ENCODE data around the gene LHFPL2. TPM values are rescaled to one million over a fixed set of nuclear protein-coding genes. Genes with fewer than 3 reads are reported as not detected.

LHFPL2 gene
- total and polyA plus RNA-seq, 2 donors (not counting 1 experiment from before 2014, with no cell fraction given), result 3.8 to 35.5 TPM

DNA sequence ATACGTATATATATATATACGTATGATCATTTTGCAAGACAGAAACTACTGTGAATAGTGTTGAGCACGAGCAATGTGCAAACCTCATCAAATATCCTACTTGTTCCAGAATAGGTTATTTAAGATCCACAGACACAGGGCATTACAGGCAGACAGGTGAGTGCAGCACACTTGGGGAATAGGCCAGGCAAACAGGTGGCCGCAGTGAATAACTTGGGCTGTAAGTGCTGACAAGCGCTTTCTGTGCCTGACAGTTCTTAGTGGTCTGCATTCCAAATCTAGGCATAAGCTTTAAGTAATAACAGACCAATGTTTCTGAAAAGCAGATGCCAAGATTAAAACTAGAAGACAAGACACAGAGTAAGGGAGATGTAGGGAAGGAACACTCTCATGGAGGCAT is 77.9 kb downstream of the LHFPL2 start:
- Histone ChIP-seq H3K79me2 (ENCODE audit: control insufficient read depth, insufficient read depth, low read length) (no peaks in the 10 kb centered on the region), H3K9me3 (ENCODE audit: control extremely low read depth in 1 of 3, control insufficient read depth in 2 of 3, insufficient read depth in 1 of 3, low read length in 2 of 3) (no peaks in the 10 kb centered on the region)

DNA sequence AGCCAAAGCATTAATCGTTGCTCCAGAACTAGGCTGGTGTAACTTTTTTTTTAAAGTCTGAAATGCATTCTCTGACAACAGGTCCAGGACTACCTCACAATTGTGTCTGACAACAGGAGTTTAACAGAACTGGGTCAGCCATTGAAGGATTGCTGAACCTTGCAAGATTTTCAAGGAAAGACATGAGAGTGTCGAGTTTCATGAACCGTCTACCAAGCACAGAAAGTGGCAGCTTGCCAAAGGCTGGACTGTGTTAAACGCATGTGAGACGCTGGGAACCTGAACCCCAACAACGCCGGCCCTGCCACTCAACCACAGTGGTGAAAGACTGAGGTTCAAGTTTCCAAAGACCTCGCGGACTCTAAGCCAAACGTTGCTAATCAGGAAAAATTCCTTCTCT is 79.1 kb downstream of the LHFPL2 start:
- H3K27ac Mint-ChIP-seq, result no peak overlapping the region
- no peak overlapping the region for H3K27ac ChIP-seq (ENCODE audit: low read length in 2 of 2)
- no peak overlapping the region for H3K4me3 ChIP-seq (ENCODE audit: control extremely low read depth in 1 of 5, extremely low read depth in 1 of 5, insufficient read depth in 1 of 5, low read depth in 2 of 5, low read length in 4 of 5)
- ChIA-PET POLR2A (no interaction called here), CTCF (no interaction called here)
- peaks cover 3% of the 10 kb centered on the region for H3K9me3 Mint-ChIP-seq (ENCODE audit: insufficient read depth)
- 89% methylated on average over 5 of the region's 10 CpGs for WGBS (ENCODE audit: insufficient coverage)
- no peaks in the 10 kb centered on the region for H3K9me3 ChIP-seq (ENCODE audit: control extremely low read depth in 1 of 3, control insufficient read depth in 2 of 3, insufficient read depth in 1 of 3, low read length in 2 of 3)
- no peak for ATAC-seq (ENCODE audit: low read depth)
- intact Hi-C loops (cut with micrococcal nuclease), result no loop called here
- no peaks in the 10 kb centered on the region for H4K20me1 ChIP-seq (ENCODE audit: control insufficient read depth, insufficient read depth, low read length, poor library complexity, severe bottlenecking)
- H3K27me3 ChIP-seq (replicated peaks in 1 of 4; ENCODE audit: control extremely low read depth in 1 of 4, control insufficient read depth in 3 of 4, insufficient read depth in 4 of 4, low read length in 3 of 4), result no peaks in the 10 kb centered on the region
- peaks cover 17 to 30% of the 10 kb centered on the region in 2 donors for H3K4me1 ChIP-seq (ENCODE audit: control insufficient read depth in 2 of 2, insufficient read depth in 2 of 2, low read length in 2 of 2)
- H3K79me2 ChIP-seq (ENCODE audit: control insufficient read depth, insufficient read depth, low read length), result no peaks in the 10 kb centered on the region
- no peaks in the 10 kb centered on the region for H3K27me3 Mint-ChIP-seq
- H2AFZ ChIP-seq (ENCODE audit: insufficient read depth, low read depth, low read length, poor library complexity, severe bottlenecking), result no peak overlapping the region
- TF ChIP-seq, protein P1, sequence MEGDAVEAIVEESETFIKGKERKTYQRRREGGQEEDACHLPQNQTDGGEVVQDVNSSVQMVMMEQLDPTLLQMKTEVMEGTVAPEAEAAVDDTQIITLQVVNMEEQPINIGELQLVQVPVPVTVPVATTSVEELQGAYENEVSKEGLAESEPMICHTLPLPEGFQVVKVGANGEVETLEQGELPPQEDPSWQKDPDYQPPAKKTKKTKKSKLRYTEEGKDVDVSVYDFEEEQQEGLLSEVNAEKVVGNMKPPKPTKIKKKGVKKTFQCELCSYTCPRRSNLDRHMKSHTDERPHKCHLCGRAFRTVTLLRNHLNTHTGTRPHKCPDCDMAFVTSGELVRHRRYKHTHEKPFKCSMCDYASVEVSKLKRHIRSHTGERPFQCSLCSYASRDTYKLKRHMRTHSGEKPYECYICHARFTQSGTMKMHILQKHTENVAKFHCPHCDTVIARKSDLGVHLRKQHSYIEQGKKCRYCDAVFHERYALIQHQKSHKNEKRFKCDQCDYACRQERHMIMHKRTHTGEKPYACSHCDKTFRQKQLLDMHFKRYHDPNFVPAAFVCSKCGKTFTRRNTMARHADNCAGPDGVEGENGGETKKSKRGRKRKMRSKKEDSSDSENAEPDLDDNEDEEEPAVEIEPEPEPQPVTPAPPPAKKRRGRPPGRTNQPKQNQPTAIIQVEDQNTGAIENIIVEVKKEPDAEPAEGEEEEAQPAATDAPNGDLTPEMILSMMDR (IDR thresholded peaks at IDR 0.05), result no peak
- TF ChIP-seq EZH2 (IDR thresholded peaks at IDR 0.05; ENCODE audit: borderline replicate concordance, insufficient read depth, low read depth, low read length, poor library complexity, severe bottlenecking), result no peak
- DNase-seq, result no peak
- no peaks in the 10 kb centered on the region for H3K36me3 ChIP-seq (replicated peaks in 1 of 2; ENCODE audit: control extremely low read depth in 1 of 2, control insufficient read depth in 1 of 2, extremely low read depth in 1 of 2, insufficient read depth in 2 of 2, low read length in 1 of 2)
- peaks cover 43% of the 10 kb centered on the region for H3K4me1 Mint-ChIP-seq
- no peak overlapping the region for H3K4me3 Mint-ChIP-seq
- H3K4me2 ChIP-seq (replicated peaks; ENCODE audit: low read depth, low read length, poor library complexity, severe bottlenecking), result no peak overlapping the region
- no peak overlapping the region for H3K9ac ChIP-seq (ENCODE audit: low read length)

More for the DNA sequence above, 77.9 kb downstream of the LHFPL2 start:
- Mint-ChIP-seq H3K4me1 (peaks cover 49% of the 10 kb centered on the region), H3K27ac (no peak overlapping the region), H3K4me3 (no peak overlapping the region), H3K27me3 (no peaks in the 10 kb centered on the region), H3K9me3 (ENCODE audit: insufficient read depth) (peaks cover under 1% of the 10 kb centered on the region)
- Histone ChIP-seq H3K4me2 (replicated peaks; ENCODE audit: low read depth, low read length, poor library complexity, severe bottlenecking) (no peak overlapping the region), H3K36me3 (replicated peaks in 1 of 2; ENCODE audit: control extremely low read depth in 1 of 2, control insufficient read depth in 1 of 2, extremely low read depth in 1 of 2, insufficient read depth in 2 of 2, low read length in 1 of 2) (no peaks in the 10 kb centered on the region), H3K27ac (ENCODE audit: low read length in 2 of 2) (no peak overlapping the region), H3K4me3 (ENCODE audit: control extremely low read depth in 1 of 5, extremely low read depth in 1 of 5, insufficient read depth in 1 of 5, low read depth in 2 of 5, low read length in 4 of 5) (no peak overlapping the region), H4K20me1 (ENCODE audit: control insufficient read depth, insufficient read depth, low read length, poor library complexity, severe bottlenecking) (no peaks in the 10 kb centered on the region), H3K27me3 (replicated peaks in 1 of 4; ENCODE audit: control extremely low read depth in 1 of 4, control insufficient read depth in 3 of 4, insufficient read depth in 4 of 4, low read length in 3 of 4) (no peaks in the 10 kb centered on the region), H3K9ac (ENCODE audit: low read length) (no peak overlapping the region), H3K4me1 (ENCODE audit: control insufficient read depth in 2 of 2, insufficient read depth in 2 of 2, low read length in 2 of 2) (peaks cover 22 to 36% of the 10 kb centered on the region in 2 donors), H2AFZ (ENCODE audit: insufficient read depth, low read depth, low read length, poor library complexity, severe bottlenecking) (no peak overlapping the region)
- WGBS (ENCODE audit: insufficient coverage), result 100% methylated on average over 2 of the region's 5 CpGs
- intact Hi-C loops (cut with micrococcal nuclease), result loop anchor here (10.0 kb wide), 1 partner anchor 254 kb away; no protein-coding TSS in a partner anchor
- no peak for TF ChIP-seq EZH2 (IDR thresholded peaks at IDR 0.05; ENCODE audit: borderline replicate concordance, insufficient read depth, low read depth, low read length, poor library complexity, severe bottlenecking)
- TF ChIP-seq, protein P1 (IDR thresholded peaks at IDR 0.05), result no peak
- CTCF ChIA-PET, result no interaction called here
- POLR2A ChIA-PET, result no interaction called here
- DNase-seq (no peak), ATAC-seq (ENCODE audit: low read depth) (no peak)
